DOHH2 (cell line): Measurements from ENCODE around the gene SCGB1A1.

Experiments
- EZH2phosphoT487 ChIP-seq: fragments of 200-600 bp; sonication (generic); IDR thresholded peaks from 2 replicates; pipeline ENCODE4 v1.6.1; 2017; ENCODE audit warnings: borderline replicate concordance, mild to moderate bottlenecking, antibody characterized with exemption, low read length, moderate library complexity, mixed read lengths
- TF ChIP-seq, protein P1 (sequence below): fragments of 200-600 bp; sonication (generic); IDR thresholded peaks from one replicate; pipeline ENCODE4 v1.5.1; 2014; ENCODE audit warnings: antibody characterized with exemption, mild to moderate bottlenecking, low read depth, low read length; ENCODE audit not compliant: poor library complexity, severe bottlenecking

DNA sequence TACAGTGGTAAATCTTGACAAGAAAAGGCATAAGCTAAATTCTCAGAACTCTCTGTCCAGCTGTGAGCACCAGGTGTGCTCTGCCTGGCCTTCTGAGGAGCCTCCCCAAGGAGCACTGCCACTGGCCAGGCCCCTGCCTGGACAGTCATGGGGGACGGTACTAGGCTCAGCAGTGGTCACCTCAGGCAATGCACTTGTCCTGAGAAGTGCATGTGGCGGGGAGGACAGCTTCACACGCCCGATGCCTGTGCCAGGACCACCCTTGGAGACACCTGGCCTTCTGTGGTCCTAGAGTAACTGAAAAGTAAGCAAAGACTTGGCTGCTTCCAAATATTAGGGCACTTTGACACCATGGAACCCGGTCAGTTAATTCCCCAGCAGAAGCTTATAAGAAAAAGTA lies 28.6 kb upstream of the SCGB1A1 start:
- no peak for TF ChIP-seq EZH2phosphoT487
- TF ChIP-seq, protein P1, sequence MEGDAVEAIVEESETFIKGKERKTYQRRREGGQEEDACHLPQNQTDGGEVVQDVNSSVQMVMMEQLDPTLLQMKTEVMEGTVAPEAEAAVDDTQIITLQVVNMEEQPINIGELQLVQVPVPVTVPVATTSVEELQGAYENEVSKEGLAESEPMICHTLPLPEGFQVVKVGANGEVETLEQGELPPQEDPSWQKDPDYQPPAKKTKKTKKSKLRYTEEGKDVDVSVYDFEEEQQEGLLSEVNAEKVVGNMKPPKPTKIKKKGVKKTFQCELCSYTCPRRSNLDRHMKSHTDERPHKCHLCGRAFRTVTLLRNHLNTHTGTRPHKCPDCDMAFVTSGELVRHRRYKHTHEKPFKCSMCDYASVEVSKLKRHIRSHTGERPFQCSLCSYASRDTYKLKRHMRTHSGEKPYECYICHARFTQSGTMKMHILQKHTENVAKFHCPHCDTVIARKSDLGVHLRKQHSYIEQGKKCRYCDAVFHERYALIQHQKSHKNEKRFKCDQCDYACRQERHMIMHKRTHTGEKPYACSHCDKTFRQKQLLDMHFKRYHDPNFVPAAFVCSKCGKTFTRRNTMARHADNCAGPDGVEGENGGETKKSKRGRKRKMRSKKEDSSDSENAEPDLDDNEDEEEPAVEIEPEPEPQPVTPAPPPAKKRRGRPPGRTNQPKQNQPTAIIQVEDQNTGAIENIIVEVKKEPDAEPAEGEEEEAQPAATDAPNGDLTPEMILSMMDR, result no peak
